Eye (tissue), 1 donor: ENCODE results near the gene TCF15.
A peak's percentile ranks its signal among the peaks of the same experiment; 100 is the strongest.
"Not testable (repeated sequence)": the region's sequence is repeated elsewhere in the genome, so short reads cannot be mapped to it uniquely, and the experiment has no call there.

ENCODE experiments used
- DNase-seq: peaks from one replicate; pipeline ENCODE4 v3.0.0-alpha.2; 2015

The TCF15 gene

DNA sequence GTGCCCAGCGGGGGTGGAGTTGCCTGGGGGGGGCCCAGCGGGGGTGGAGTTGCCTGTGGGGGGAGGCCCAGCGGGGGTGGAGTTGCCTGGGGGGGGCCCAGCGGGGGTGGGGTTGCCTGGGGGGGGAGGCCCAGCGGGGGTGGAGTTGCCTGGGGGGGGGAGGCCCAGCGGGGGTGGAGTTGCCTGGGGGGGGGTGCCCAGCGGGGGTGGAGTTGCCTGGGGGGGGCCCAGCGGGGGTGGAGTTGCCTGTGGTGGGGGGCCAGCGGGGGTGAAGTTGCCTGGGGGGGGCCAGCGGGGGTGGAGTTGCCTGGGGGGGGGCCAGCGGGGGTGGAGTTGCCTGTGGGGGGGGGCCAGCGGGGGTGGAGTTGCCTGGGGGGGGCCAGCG, 31.9 kb upstream of the TCF15 start:
- not testable (repeated sequence) for DNase-seq

DNA sequence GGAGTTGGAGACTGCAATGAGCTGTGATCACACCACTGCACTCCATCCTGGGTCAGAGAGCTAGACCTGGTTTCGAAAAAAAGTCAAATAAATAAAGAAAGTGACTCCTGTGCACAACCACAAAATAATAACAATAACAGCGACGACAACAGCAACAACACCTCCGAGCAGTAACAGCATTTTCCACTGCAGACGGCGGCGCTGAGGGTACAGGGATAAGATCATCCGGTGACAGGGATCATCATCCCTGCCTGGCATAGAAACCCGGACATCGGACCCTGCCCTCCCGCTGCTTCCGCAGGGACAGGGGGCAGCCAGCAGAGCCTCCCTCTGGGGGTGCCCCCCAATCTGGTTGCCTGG, 31.4 kb upstream of the TCF15 start:
- DNase-seq, result no peak

DNA sequence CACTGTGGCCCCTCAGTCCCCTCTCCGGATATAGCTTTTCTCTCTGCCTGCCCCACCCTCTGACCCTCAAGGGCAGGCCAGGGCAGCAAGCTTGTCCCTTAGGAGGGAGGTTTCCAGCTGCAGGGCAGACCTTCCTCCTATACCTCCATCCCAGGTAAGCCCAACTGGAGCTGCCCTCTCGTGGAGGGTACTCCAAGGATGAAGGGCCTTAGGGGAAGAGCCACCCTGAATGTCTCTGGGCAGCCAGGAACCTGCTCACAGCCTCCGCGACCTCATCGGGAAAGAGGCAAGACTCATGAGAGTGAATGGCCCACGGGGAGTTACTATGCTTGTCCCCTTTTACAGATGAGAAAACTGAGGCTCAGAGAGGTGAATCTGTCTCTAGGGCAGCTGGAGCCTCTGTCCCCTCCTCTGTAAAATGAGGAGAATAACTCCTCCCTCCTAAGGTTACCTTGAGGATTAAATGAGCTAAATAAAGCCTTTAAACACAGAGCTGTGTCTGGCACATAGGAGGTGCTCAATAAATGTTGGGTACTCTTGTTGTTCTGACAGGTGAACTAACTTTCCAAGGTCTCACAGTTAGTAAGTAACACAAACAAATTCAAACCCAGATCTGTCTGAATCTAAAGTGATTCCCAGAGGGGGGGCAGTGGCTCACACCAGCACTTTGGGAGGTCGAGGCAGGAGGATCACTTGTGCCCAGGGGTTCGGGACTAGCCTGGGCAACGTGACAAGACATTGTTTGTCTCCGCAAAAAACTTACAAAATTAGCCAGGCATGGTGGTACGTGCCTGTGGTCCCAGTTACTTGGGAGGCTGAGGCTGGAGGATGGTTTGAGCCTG, 30.8 kb upstream of the TCF15 start:
- no peak for DNase-seq

DNA sequence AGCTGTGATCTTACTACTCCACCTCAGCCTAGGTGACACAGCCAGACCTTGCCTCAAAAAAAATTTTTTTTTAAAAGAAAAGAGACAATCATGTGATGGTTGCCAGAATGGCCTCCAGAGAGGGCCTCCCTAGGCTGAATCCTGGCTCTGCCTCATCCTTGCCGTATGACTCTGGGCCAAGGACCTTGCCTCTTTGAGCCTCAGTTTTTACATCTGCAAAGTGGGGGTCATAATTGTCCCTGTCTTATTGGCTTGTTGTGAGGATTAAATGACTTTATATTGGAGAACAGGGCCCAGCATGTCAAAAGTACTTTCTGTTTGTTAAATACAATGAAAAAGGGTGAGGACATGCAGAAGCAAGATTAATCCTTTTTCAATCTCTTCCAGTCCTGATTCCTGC, 28.5 kb upstream of the TCF15 start:
- no peak for DNase-seq

DNA sequence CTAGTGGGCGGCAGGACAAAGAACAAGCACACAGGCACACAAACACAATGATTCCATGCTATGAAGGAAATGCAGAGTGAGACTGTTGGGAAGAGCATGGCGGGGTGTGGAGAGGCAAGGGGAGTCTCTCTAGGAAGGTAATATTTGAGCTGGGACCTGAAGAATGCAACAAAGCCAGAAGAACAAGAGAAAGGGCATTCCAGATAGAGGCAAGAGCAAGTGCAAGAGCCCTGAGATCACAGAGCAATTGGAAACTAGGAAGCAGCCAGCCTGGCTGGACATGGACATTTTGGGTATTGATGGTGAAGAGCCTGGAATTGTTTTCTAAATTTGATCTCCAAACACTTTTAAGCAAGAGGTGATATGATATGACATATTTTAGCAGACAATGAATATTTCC, 27.4 kb upstream of the TCF15 start:
- DNase-seq, result no peak

DNA sequence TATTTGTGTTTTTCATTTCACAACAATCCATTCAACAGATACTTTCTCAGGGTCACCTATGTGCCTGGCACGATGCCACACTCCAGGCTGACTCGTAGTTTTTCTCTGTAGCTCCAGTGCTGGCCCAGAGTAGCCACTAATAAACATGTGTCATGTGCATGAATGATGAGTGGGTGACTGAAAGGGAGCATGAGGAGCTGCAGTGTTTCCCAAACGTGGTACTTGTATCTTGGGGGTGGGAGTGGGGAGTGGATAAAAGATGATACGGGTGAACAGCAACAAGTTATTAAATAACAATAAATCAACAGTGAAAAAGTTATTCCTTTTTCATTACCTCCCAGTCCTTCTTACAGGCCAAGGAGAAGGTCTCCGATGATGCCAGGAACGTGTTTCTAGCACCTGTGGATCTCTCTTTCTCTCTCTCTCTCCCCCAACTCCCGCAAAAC, 25.8 kb upstream of the TCF15 start:
- DNase-seq, result no peak

DNA sequence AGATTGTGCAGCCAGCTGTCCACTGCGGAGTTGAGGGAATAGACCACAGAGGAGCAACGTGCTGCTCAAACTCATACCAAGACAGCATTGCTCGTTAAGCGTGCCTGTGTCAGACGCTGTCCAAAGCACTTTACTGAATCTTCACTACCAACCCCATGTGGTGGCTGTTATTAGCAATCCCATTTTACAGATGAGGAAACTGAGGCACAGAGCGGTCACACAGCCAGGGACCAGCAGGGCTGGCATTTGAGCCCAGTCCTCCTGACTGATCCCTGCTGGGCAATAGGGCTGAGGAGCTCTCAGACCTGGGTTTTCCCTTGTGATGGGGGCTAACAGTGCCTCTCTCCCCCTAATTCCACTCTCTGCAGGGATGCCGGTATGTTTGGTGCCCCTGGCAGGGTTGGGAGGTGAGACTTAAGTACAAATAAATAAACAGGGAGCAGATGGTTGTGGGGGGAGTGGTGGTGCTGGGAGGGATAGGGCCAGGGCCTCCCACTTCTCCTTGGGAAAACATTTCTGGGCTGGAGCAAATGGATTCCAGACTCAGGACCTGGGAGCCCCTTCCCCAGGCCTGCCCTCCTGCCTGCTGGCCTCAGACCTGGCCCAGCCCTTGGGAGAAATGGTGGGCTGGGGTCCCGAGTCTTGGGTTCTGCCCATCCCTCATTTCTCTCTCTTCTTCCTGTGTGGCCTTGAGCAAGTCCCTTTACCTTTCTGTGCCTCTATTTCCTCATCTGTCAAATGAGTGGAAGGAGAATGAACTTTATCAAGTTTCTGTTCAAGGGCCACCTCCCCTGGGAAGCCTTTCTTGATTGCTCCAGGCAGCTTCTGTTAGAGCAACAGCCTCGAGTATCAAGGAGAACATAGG, 25.2 kb upstream of the TCF15 start:
- DNase-seq, result peak; percentile 33

DNA sequence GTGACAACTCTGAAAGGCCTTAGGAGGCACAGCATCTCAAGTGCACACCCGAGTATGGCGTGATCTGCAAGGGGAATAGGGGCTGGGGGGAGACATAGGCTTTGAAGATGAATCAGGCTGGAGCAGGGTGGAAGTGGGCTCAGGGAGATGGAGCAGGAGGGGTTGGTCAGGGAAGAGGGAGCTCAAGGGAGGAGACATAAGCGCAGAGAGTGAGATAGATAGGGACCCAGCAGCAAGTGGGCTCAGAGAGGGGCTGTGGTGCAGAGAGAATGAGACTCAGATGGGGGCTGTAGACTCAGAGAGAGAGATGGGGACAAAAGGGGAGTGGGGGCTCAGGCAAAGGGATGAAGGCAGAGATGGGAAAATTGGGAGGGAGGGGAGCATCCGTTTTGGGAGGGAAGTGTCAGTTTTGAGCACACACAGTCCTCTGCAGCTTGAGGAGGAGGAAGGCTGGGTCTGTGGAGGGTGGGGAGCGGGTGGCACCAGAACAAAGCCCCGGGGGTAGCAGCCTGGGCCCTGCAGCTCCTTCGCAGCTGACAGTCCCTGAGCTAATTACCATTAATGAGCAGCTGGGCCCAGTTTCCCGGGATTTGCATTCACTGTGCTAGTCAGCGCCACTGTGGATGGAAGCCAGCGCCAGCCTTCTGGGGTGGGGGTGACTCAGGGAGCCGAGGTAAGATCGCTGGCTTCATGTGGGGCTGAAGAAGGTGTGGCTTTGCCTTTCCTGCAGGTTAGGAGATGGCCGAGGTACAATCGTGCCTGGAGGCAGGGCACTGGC, 24.2 kb upstream of the TCF15 start:
- DNase-seq, result peak; percentile 82

DNA sequence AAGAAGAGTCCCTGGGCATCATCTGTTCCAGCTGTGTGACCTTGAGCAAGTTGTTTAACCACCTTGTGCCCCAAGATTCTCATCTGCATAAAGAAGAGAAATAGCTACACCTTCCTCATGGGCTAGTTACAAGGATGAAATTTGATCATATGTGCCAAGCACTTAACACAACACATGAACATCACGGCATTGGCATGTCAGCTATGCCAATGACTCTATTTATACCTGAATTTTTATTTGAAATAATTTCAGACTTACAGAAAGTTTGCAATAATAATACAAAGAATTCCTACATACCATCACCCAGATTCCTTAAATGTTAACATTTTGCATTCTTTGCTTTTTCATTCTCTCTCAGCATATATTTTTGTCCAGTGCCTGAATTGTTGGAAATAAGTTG, 21.0 kb upstream of the TCF15 start:
- no peak for DNase-seq

DNA sequence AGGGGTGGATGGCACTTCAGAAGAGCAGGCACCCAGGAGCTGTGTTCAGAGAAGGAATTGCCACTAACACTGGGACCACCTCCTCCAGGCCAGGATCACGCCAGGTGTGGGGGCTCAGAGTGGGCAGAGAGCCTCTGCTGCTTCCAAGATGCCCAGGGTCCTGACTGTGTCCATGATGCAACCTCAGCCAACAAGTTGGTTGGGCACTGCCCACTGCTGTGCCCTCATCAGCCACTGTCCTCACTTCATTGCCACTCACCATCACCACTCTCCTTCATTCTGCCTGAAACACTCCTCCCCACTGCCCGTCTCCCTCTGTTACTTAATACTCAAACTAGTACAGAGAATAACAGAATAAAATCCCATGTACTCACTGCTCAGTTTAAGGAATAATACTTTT, 16.5 kb upstream of the TCF15 start:
- DNase-seq, result no peak

DNA sequence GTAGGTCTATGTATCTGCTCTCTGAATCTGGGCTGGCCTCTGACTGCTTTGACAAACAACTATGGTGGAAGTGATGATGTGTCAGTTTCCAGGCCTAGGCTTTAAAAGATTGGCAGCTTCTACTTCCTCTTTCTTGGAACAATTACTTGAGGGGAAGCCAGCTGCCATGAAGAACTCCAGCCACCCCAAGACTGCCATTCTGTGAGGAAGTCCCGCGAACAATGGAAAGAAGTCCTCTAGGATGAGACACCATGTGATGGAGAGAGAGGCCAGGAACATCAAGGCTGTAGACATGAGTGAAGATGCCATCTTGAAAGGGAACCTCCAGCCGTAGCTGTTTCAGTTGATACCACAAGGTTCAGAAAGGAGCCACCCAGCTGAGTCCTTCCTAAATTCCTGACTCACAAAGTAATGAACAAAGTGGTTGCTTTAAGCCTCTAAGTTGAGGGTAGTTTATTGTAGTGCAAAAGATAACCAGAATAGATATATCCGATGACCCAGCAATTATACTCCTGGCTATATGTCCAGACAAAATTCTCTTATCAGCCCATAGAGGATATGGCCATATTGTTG, 15.3 kb upstream of the TCF15 start:
- no peak for DNase-seq

DNA sequence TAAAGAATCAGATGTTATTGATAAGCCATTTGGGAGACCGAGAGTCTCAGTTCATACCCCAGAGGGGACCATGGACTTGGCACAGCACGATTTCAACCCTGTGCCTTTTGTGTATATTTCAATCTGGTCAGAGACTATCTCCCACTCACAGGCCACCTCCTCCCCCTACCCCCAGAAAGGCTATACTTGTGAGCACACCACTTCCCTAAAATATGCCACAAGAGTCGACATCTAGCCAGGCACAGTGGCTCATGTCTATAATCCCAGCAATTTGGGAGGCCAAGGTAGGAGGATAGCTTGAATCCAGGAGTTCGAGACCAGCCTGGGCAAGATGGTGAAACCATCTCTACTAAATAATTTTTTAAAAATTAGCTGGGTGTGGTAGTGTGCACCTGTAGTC, 13.6 kb upstream of the TCF15 start:
- no peak for DNase-seq

DNA sequence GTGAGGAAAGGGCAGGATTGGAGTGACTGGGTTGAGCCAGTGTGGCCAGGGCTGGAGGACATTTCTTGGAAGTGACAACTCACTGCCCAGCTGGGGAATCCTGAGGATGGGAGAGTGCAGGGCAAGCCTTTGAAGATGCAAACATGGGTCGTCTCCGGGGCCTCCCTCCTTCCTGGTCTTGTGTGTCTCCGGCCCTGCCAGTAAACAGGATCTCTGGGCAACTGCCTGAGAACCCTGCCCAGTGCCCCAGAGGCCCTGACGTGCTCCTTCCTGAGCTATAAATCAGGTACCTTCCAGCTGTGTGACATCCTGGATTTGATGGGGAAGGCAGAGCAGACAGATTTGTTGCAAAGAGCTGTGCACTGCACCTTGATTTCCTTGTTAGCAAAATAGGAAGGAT, 12.9 kb upstream of the TCF15 start:
- DNase-seq, result no peak

DNA sequence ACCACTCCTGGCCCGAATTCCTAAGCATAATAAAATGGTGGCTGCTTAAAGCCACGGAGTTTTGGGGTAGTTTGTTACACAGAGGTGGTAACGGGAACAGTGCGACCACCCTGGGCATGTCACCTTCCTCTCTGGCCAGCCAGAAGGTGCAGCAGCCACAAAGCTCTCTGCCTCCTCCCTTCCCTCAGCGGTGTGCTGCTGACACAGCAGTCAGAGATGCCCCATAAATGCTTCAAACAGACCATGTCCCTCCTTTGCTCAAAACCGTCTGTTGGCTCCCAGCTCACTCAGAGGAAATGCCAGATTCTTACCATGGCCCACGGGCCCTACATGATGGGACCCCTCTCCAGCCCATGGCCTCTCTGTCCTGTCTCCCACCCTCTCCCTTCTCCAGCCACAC, 12.1 kb upstream of the TCF15 start:
- no peak for DNase-seq

DNA sequence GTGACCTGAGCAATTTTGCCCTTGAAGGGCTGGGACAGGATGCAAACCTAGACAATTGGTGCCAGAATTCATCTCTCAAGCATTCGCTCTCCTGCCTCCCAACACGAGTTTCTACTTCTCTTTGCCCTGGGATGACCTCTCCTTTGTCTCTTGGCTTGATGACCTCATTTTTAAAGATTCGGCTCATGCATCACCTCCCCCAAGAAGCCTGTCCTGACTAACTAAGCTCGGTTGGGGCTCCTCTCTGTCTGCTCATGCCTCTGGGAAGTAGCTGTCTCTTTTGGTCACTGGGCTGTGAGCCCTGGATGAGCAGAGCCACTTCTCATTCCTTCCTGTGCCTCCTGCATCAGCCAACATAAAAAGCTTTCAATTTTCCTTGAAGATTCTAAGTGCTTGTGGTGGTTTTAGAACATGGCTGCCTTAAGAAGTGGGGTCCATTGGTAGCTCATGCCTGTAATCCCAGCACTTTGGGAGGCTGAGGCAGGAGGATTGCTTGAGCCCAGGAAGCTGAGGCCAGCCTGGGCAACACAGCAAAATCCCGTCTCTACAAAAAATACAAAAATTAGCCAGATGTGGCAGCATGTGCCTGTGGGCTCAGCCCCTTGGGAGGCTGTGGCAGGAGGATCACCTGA, 11.1 kb upstream of the TCF15 start:
- DNase-seq, result peak; percentile 78

DNA sequence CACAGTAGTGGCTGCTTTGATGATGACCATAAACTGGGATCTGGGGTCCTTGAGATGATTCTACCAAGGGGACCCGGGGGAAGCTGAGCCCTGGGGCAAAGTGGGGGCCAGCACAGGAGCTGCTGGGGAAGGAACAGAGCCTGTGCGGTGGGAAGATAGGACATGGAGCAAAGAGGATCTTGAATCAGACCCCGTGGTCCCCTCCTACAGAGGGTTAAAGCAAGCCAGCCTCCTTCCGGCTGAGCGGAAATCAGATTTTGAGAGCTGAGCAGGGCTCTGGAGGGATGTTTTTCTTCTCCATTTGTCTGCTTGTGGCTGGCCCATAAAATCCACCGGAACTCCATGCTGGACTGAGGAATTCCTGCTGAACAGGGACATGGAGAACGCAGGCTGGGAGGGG, 10.1 kb upstream of the TCF15 start:
- DNase-seq, result no peak

DNA sequence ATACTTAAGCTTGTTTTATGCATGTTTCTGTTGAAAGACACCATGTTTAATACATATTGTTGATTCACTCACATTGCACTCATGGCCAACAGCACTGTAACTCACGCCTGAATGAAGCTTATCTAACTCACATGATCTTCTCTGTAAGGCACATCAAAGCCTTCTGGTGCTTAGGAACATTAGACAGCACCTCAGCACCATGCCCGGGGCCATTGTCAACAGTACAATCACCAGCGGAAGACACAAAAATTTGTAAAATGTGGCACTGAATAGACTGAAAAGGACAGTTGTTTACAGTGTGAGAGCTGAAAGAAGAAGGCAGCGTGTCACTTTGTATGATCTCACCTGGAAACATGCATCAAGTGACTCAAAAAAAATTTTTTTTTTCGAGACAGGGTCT, 8.9 kb upstream of the TCF15 start:
- DNase-seq, result no peak

DNA sequence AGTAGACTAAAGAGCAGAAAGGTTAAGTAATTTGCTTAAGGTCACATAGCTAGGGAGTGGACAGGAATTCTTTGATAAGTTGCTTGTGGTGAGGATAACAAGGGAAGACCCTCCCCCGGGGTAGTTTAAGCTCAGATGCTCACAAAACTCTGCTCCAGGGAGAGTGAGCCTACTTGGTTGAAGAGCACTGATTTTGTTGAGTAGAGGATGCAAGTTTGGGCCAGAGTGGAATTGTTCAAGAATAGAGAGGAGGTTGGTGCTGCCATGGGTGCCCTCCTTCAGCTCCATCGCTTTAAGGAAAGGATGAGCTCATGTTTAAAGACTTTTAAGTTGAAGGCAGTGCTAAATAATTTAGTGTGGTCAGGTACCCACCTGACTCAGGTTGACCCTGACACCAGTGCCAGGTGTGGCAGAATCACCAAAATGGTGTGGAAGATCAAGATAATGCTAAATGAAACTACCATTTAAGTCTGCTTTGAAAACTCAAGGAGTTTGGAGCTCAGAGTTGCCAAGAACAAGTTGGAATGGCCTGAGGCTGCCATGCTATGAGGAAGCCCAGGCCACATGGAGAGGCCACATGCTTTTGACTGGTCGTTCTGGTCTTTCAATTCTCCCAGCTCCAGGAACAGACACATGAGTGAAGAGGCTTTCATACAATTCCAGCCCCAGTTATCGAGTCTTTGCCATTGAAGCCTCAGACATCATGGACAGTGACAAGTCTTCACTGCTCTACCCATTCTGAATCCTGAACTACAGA, 8.0 kb upstream of the TCF15 start:
- DNase-seq, result no peak

DNA sequence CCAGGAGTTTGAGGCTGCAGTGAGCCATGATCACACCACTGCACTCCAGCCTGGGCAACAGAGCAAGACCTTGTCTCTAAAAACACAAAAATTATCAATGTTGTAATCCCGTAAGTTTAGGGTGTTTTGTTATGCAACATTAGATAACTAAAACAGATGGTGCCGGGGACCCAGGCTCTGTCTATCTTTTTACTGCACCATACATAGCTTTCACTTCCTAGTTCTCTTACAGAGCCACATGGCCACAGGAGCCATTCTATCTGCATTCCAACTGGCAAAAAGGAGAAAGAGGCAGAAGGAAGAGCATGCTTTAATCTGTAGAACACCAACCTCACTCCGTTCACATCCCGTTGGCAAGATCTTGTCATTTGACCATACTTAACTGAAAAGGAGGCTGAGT, 5.4 kb upstream of the TCF15 start:
- DNase-seq, result no peak

DNA sequence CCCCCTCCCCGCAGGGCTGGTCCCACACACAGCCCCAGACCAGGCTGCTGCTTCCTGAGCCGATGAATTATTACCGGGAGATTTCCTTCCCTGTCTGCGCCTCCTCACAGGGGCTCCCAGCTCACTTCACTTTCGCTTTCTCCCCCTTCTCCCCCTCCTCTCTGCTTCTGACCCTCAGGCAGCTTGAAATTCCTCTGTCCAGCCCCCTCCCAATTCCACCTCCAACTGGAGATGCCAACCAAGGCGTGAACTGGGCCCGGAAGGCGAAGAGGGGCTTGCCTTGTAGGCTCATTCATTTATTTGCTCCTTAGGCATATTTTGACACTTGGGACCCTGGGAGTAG, 1.7 kb upstream of the TCF15 start:
- peak; percentile 70 for DNase-seq

DNA sequence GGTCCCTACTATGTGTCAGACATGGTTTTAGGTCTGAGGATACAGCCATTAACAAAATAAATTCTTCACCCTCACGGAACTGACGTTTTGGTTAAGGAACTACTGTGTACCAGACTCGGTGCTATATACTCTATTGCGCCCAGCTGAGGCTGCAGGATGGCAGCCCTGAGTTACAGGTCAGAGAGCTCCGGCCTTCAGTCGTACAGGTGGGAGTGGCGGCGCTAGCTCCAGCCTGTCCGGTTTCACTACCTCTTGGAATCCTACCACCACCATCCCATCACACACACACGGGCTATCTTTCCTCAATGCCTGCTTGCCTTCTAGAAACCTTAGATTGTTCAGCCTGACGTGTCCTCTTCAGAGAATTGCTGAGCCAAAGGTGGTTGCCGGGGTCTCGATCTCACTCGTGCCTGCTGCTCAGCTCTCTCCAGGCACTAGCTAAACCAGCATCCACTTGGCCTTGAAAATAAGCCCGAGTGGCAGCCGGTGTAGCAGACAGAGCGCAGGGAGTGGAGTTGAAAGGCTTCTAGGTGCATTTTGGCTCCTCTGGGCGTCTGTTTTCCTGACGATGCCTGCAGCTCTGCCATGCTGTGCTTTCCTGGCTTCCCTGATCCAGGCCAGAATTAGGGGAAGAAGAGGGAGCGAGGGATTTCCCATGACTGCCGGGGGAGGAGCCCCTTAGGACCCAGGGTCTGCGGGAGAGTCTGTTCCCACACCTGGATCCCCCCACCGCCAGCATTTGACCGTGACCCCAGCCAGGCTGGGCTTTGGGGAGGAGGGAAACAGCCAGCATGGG, 1.1 kb upstream of the TCF15 start:
- peak; percentile 29 for DNase-seq
